GM18508 (cell line): ENCODE data around the gene MAP4K4.
A peak's percentile ranks its signal among the peaks of the same experiment; 100 is the strongest.

ENCODE experiments used
- ATAC-seq: cut with Tn5 transposase; IDR thresholded peaks from one replicate; pipeline ENCODE4 v1.9.1; 2021; ENCODE audit warnings: moderate number of reproducible peaks; ENCODE audit not compliant: insufficient read depth, unreplicated experiment

MAP4K4 gene

DNA sequence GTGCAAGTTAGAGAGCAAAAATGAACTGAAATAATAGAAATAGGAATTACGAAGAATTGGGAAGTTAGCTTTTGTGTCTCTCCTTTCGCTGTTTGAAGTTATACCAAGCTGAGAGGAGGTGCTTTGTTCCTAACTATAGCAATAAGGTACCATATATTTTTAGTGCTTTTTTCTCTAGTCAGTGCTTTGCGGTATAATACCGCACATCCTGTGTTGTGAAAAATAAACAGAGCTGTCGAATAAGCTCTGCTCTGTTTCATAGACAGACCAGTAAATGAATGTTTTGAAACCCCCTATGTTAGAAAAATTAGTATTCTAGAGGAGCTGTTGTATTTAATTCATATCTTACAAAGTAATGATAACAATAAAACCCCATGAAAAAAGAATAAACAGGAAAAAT lies 130.8 kb downstream of the MAP4K4 start:
- ATAC-seq: no peak

DNA sequence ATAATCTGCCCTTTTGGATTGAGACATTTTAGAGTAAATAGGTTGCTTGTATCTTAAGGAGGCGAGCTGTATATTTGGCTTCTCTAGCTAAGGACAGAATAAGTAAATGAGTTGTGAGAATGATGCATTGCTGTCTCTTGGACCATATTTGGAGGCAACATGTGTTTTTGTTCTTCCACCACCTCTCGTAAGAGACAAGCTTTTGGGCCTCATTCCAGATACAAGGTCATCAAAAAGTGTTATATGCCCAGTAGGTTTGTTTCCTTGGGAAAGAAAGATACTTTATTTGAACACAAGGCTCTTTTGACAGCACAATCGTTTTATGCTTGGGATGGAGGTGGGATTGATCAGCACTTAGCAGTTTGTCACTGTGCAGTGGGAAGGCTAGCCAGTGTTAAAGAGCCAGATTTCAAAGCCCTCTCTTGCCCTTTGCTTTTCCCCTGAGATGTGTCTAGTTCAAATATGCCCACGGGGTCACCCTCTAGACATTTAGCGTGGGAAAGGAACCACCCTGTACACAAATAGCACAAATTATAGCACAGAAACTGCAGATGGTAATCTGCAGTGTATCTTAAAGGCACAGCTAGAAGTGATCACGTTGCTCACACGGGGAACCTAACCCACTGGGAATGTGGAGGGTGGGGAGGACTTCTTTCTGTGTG lies 131.3 kb downstream of the MAP4K4 start:
- ATAC-seq: no peak

DNA sequence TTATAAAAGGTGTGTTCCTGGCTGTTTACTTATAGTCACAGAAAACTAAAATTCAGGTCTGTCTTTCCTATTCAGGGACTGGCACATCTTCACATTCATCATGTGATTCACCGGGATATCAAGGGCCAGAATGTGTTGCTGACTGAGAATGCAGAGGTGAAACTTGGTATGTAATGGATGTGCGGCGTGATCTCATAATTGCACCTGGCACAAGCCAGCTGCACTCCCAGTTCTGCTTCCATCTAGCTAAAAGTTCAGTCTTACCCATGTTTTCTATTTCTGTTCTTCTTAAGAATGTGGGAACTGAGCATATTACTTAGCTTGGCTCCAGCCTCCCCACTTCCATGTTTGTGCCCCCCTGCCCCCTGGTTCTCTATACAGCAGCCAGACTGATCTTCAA lies 131.9 kb downstream of the MAP4K4 start:
- no peak for ATAC-seq

DNA sequence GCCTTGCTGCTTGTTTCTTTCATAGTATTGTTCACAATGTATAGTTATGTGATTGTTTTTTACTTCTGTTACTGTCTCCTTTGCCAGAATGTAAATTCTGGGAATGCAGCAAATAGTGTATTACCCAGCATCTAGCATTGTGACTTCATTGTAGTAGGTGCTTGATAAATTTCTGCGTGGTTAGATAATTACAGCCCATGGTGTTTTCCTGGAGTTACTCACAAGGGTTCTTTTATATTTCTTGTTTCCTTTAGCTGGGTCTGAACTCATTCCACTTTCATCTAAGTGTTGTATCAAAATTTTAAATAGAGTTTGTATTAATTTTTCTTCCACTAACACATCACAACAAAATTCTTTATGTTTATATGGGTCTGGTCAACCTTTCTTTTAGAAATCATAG lies 132.6 kb downstream of the MAP4K4 start:
- ATAC-seq: no peak

DNA sequence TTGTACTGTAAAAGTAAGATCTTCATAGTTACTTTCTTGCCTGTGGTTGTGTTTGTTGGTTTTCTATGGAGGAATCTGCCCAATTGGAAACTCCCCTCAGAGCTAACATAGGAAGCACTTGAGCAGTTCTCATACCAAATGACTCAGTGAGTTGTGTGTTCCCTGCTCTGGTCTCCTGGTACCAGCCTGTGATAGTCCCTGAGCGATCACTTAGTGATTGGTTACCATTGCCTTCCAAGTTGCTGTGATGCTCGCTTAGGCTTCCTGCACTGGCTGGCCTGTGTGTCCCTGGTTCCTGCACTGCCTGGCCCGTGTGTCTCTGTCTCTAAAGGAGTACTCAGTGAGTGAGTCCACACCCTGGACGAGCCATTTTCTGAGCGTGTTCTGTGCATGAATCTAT lies 133.0 kb downstream of the MAP4K4 start:
- peak; percentile 56 for ATAC-seq

DNA sequence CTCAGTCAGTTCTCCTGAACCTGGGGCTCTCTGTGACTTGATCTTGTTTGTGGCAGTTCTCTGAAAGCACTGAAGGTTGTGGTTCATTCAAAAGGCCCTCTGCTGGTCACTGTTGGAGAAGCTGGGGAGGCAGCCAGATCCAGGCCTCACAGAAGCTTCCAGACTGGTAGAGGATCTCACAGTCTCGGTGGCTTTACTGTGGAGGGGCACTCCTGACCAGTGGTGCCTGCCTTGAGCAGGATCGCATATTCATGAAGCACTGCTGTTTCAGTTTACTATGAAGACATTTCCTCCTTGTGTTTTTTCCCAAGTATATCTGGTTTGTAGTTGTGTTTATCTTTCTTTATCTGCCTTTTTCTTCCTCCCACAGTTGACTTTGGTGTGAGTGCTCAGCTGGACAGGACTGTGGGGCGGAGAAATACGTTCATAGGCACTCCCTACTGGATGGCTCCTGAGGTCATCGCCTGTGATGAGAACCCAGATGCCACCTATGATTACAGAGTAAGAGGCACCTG lies 133.9 kb downstream of the MAP4K4 start:
- peak; percentile 41 for ATAC-seq

DNA sequence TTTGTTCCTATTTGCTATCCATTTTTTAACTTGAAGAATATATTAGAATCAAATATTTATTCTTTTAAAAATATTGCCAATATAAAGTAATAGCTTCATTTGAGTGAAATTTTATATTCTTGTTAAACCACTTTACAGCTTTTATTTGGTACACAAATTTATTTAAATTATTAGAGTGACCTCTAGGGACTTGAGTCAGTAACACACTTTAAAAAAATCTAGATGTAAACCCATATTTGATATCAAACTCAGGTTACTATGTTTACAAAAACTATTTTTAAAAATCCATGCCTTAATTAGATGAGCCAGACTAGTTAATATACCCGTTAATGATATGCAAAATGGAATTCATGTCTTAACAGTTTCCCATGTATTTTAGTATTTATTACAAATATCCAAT lies 134.6 kb downstream of the MAP4K4 start:
- ATAC-seq: no peak

DNA sequence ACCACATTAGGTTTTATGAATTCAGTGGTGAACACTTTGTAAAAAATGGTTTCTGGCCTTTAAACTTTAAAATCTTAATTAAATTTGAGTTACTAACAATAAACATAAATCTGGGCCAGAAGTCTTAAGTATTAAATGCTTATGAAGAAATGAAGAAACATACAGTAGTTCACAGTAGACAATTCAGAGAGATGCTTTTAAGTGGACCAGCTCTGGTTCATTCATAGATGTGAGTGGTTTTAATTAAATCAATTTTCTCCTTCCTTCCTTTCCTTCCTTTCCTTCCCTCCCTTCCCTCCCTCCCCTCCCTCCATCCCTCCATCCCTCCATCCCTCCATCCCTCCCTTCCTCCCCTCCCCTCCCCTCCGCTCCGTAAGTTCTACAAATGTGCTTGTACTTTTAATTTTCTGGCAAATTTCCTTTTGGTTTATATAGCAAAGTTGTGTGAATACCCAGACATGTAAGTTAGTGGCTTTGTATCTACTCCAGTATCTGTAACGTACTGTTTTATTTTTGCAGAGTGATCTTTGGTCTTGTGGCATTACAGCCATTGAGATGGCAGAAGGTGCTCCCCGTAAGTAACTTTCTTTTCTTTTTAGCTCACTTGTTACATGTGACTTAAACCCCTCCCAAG lies 136.5 kb downstream of the MAP4K4 start:
- ATAC-seq: no peak

DNA sequence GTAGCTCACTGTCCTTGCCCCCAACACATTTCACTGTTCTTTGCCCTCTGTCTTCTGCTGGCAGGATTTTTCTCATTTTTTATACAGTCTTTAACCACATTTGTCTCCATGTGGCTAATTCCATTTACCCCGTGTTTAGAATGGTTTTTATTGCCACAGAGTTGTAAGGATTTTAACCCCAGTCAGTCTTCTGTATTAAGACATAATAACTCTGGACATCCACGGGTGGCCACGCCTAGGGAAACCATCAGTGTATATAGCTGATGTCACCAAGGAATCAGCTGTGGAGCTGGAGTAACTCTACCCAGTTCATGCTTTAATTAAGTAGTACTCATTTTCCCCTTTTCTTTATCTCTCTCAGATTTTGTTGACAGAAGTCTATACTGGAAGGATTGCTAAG lies 139.8 kb downstream of the MAP4K4 start:
- ATAC-seq: no peak

DNA sequence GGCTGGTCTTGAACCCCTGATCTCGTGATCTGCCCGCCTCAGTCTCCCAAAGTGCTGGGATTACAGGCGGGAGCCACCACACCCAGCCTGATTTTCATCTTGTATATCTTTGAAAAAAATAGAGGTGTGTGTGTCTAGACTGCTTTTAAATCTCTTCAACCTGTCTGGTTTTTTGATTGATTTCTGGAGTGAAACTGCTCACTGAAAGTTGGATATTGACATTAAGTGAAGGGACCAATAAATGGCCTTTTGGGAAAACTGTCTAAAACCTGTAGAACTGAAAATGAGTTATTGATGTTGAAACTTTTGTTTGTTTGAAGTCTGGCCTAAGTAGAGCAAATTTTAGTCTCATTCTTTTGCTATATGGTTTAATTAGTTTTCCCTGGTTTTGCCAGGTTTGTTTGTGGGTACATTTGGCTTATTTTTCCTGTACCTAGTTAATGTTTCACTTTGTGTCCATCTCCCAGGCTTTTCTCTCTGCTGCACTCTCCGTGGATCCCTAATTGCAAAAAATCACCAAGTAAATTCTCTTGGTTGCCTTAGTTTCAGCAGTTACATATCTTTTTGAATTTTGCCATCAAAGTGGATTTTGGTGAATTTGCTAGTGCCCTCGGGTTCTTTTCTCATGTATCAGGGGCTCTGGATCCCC lies 144.3 kb downstream of the MAP4K4 start:
- ATAC-seq: no peak

DNA sequence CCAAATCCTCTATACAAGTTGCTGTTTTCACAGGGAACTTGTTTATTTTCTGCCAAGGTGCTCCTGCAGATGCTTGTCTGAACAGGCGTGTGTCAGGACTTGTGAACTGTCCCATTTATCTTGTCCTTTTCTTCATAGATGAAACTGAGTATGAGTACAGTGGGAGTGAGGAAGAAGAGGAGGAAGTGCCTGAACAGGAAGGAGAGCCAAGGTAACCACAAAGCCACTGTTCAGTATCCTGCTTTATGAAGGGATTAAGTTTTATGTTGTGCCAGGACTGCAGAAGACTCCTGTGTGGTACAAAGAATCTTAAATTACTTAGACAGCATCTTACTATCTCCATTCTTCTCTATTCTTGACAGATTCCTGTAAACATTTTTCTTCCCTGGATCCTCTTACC lies 145.0 kb downstream of the MAP4K4 start:
- ATAC-seq: no peak

DNA sequence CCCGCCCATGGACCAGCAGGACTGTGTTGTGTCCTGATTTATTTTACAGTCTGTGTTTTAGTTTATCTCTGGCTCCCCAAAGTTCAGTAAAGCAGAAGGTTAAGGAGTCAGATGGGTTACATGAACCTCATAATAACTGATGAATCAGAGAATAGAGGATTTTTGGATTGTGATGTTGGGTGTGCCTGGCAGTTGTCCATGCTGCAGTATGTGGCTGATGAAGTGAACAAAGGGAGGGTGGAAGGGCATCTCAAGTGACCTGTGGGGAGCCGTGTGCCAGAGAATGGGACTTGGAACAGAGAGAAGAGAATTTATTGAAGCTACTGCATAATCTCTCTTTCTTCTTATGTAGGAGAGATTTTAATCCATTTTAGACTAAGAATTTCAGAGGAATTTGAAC lies 145.5 kb downstream of the MAP4K4 start:
- ATAC-seq: no peak

DNA sequence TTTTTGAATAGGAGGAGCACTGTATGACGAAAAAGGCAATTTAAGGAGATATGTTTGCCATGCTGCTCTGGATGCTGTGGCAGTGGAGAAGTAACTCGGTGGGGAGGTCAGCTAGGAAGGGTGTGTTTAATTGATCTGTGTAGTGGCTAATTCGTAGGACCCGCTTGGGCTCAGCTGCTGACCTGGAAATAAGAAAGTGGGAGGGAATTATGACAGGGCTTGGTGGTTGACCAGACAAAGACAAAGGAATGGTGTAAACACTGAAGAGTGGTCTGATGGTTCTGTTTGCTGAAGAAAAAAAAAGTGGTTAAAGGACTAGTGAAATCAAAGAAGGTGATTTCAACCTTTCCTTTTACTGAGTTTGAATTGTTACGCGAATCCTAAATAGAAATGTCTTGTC lies 146.0 kb downstream of the MAP4K4 start:
- ATAC-seq: no peak

DNA sequence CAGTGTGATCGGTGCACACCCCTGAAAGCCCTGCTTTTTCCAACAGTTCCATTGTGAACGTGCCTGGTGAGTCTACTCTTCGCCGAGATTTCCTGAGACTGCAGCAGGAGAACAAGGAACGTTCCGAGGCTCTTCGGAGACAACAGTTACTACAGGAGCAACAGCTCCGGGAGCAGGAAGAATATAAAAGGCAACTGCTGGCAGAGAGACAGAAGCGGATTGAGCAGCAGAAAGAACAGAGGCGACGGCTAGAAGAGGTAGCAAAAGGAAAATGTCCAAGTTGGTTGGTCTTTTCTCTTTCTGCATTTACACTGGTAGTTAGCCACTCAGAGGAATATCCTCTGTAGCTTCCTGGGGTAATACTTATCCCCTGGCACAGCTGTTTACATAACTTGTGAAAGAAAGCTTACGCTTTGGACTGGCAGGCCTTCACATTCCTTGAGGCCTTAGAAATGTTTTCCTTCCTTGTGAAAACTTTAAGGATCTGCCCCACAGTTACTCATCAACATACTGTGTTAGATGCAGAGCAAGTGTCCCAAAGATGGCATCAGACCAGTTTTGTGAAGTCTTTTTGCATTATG lies 146.6 kb downstream of the MAP4K4 start:
- no peak for ATAC-seq

DNA sequence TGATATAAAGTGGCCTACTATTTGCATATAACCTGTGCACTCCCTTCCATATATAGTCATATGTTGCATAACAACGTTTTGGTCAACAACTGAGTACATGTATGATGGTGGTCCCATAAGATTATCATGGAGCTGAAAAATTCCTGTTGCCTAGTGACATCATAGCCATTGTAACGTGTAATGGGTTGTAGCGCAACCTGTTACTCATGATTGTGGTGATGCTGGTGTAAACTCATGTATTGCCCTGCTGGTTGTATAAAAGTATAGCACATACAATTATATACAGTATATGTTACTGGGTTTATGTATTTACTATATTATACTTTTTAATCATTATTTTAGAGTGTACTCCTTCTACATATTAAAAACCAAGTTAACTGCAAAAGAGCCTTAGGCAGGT lies 149.5 kb downstream of the MAP4K4 start:
- ATAC-seq: no peak

DNA sequence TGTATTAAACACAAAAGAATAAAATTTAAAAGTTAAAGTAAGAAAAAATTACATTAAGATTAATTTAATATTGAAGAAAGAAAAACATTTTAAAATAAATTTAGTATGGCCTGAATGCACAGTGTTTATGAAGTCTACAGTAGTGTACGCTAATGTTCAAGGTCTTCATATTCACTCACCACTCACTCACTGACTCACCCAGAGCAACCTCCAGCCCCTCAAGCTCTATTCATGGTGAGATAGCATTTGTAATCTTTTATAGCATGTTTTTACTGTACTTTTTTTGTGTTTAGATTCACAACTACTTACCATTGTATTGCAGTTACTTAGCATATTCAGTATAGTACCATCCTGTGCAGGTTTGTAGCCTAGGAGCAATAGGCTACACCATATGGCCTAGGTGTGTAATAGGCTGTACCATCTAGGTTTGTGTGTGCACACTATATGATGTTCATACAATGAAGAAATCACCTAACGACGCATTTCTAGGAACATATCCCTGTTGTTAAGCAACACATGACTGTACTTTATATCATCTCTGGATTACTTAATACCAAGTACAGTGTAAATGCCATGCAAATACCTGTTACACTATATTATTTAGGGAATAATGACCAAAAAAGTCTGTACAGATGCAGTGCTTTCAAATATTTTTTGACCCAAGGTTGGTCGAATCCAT lies 150.3 kb downstream of the MAP4K4 start:
- no peak for ATAC-seq

DNA sequence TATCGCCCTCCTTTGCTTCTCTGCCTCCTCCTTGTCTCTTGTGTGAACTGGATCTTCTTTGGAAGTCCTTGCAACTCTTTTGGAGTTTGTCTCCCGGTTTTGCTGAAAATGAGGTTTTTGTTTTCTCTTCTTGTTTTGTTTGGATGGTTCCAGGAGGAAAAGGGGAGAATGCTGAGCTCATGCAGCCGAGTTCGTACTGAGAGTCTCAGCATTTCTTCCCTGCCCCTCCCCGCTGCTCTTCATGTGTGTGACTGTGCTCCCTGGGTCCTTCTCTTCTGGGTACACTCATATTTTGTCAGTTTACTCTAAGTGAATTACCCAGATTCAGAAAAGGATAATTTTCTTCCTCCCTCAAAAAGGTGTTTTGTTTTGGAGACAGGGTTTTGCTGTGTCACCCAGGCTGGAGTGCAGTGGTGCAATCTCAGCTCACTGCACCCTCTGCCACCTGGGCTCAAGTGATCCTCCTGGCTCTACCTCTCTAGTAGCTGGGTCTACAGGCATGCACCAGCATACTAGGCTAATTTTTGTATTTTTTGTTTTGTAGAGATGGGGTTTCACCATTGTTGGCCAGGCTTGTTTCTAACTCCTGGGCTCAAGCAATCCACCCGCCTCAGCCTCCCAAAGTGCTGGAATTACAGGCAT lies 151.4 kb downstream of the MAP4K4 start:
- ATAC-seq: no peak

DNA sequence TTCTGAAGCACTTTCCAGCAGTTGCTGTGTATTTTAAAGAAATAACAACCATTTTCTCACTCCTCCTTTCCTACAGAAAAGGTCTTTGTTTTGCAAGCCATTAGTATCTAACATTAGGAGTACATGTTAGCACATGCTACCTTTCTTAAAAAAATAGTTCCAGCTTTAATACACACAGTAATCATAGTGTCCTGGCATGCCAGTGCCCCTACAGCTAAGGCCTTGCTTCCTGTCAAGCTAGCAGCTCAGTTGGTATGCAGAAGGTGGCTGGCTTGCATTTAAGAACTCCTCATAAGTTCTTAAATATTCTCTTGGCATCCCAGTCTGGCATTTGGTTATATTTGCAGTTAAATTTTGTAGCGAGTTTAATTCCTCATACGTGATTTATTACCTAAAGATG lies 152.9 kb downstream of the MAP4K4 start:
- ATAC-seq: no peak

DNA sequence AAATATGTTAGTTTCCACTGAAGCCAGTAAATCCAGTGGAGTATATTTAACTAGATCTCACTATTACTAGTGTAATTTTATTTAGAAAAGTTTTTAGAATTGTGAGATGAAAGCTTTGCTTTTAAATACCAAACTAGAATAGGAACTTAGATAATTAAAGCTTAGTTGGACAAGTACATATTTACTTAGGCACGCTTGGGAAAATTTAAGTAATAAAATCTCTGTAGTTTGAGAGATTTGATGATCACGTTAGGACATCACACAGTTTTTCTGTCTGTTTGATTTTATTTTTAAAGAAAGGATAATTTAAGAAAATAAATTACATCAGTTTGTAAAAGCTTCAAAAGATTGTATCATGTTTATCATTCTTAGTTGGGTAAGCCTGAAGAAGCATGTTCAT lies 153.5 kb downstream of the MAP4K4 start:
- ATAC-seq: no peak

DNA sequence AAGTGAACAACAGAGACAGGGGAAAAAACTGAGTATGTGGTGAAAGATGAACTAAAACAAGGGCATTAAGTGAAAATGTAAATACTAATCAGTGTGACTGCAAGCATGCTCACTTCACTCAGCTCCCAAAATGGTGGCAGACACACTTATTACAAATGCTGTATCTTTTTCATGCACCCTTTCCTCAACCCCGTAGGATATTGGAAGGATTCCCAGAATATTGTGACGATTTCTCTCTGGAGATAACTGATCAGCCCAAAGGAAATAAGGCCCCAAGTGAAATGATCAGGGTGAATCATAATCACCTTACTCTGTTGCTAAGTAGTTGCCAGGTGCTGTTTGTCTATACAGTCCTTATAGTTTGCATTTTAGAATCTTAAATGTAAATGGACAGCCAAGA lies 155.3 kb downstream of the MAP4K4 start:
- no peak for ATAC-seq
